NCI-H2107 (cell line): Measurements from ENCODE around the gene DNAJB12.
"Not testable (repeated sequence)": the region's sequence is repeated elsewhere in the genome, so short reads cannot be mapped to it uniquely, and the experiment has no call there.

Source experiments
- DNase-seq: peaks from one replicate; lab custom pipeline; 2025; lab: John Stamatoyannopoulos, UW

DNAJB12 gene

GRCh38 chr10:72354356-72355213, at the start of gene DNAJB12:
DNAJB12 (minus strand) TSS chr10:72354919; CDS start chr10:72354897, 22 bp downstream.
- DNase-seq = peak; percentile 65

GRCh38 chr10:72395581-72395980, 40.9 kb upstream of the DNAJB12 start:
- not testable (repeated sequence) for DNase-seq

GRCh38 chr10:72392571-72392970, 37.9 kb upstream of the DNAJB12 start:
- no peak for DNase-seq

- DNase-seq = no peak
Observed at GRCh38 chr10:72390764-72391163, 36.0 kb upstream of the DNAJB12 start.

GRCh38 chr10:72389716-72390115, 35.0 kb upstream of the DNAJB12 start:
- no peak for DNase-seq

- no peak for DNase-seq
Observed at GRCh38 chr10:72389014-72389413, 34.3 kb upstream of the DNAJB12 start.

- DNase-seq = no peak
Observed at GRCh38 chr10:72388062-72388461, 33.3 kb upstream of the DNAJB12 start.

GRCh38 chr10:72386916-72387586, 32.3 kb upstream of the DNAJB12 start:
- no peak for DNase-seq

- DNase-seq = no peak
Observed at GRCh38 chr10:72385724-72386123, 31.0 kb upstream of the DNAJB12 start.

GRCh38 chr10:72384982-72385381, 30.3 kb upstream of the DNAJB12 start:
- not testable (repeated sequence) for DNase-seq

GRCh38 chr10:72379776-72380175, 25.1 kb upstream of the DNAJB12 start:
- no peak for DNase-seq

GRCh38 chr10:72379062-72379461, 24.3 kb upstream of the DNAJB12 start:
- DNase-seq = no peak

- DNase-seq = no peak
Observed at GRCh38 chr10:72375585-72375984, 20.9 kb upstream of the DNAJB12 start.

- no peak for DNase-seq
Observed at GRCh38 chr10:72375173-72375572, 20.5 kb upstream of the DNAJB12 start.

- no peak for DNase-seq
Observed at GRCh38 chr10:72370201-72370722, 15.5 kb upstream of the DNAJB12 start.

- no peak for DNase-seq
Observed at GRCh38 chr10:72367301-72367960, 12.7 kb upstream of the DNAJB12 start.

- no peak for DNase-seq
Observed at GRCh38 chr10:72365106-72365895, 10.6 kb upstream of the DNAJB12 start.

- peak; percentile 63 for DNase-seq
Observed at GRCh38 chr10:72364239-72364777, 9.6 kb upstream of the DNAJB12 start.

- DNase-seq = no peak
Observed at GRCh38 chr10:72356987-72357386, 2.3 kb upstream of the DNAJB12 start.

GRCh38 chr10:72356115-72356514, 1.4 kb upstream of the DNAJB12 start:
- DNase-seq = no peak

GRCh38 chr10:72355214-72355555, 466 bp upstream of the DNAJB12 start:
- no peak for DNase-seq

GRCh38 chr10:72353965-72354355, 759 bp downstream of the DNAJB12 start:
- DNase-seq = no peak
